Mammary epithelial cell (primary cell): ENCODE measurements around the gene CDH20.

Experiments
- EZH2 ChIP-seq: IDR thresholded peaks from 2 replicates; pipeline ENCODE4 v1.6.1; 2012; ENCODE audit warnings: low read length, inconsistent platforms, borderline replicate concordance
- TF ChIP-seq, protein P1 (sequence below), 2 donors: IDR thresholded peaks in 1 of 2; conservative IDR thresholded peaks in 1 of 2; 2 replicates each; pipeline ENCODE4 v1.5.1; 2011 to 2012; ENCODE audit warnings: inconsistent platforms in 2 of 2, low read length in 2 of 2, mild to moderate bottlenecking in 2 of 2, control low read depth in 1 of 2, low read depth in 1 of 2; ENCODE audit not compliant: insufficient read depth in 1 of 2; ENCODE audit errors: extremely low read depth in 1 of 2

DNA sequence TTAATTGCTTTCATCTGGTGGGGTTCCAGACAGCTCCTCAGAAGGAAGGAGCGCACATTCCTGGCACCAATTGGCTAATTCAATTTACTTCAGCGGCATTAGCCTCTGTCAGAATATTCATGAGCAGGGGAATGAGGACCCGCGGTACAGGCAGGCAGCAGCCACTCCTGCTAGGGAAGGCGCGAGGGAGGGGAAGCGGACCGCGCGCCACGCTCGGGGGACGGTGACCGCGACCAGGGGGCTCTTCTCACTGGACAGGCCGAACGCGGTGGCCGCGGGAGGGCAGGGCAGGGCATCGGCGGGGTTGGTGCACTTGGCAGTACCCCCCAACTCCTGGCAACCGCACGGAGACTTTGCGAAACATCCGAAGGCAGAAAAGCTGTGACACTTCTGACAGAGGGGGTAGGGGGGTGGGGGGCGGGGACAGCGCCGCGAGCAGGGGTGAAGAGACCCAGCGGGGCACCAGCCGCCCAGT is at the start of gene CDH20:
- TF ChIP-seq, protein P1, sequence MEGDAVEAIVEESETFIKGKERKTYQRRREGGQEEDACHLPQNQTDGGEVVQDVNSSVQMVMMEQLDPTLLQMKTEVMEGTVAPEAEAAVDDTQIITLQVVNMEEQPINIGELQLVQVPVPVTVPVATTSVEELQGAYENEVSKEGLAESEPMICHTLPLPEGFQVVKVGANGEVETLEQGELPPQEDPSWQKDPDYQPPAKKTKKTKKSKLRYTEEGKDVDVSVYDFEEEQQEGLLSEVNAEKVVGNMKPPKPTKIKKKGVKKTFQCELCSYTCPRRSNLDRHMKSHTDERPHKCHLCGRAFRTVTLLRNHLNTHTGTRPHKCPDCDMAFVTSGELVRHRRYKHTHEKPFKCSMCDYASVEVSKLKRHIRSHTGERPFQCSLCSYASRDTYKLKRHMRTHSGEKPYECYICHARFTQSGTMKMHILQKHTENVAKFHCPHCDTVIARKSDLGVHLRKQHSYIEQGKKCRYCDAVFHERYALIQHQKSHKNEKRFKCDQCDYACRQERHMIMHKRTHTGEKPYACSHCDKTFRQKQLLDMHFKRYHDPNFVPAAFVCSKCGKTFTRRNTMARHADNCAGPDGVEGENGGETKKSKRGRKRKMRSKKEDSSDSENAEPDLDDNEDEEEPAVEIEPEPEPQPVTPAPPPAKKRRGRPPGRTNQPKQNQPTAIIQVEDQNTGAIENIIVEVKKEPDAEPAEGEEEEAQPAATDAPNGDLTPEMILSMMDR (conservative IDR thresholded peaks at IDR 0.05 in 1 of 2, IDR thresholded peaks at IDR 0.05 in 1 of 2; ENCODE audit: extremely low read depth in 1 of 2, insufficient read depth in 1 of 2, low read depth in 1 of 2, low read length in 2 of 2): no peak
- TF ChIP-seq EZH2: peak; percentile 26
